GM18909 (cell line): ENCODE results near the gene OLFML2A.

Experiments used
- ATAC-seq: cut with Tn5 transposase; IDR thresholded peaks from one replicate; pipeline ENCODE4 v1.9.1; 2021; ENCODE audit warnings: mild to moderate bottlenecking; ENCODE audit not compliant: unreplicated experiment, poor library complexity

Gene OLFML2A

DNA sequence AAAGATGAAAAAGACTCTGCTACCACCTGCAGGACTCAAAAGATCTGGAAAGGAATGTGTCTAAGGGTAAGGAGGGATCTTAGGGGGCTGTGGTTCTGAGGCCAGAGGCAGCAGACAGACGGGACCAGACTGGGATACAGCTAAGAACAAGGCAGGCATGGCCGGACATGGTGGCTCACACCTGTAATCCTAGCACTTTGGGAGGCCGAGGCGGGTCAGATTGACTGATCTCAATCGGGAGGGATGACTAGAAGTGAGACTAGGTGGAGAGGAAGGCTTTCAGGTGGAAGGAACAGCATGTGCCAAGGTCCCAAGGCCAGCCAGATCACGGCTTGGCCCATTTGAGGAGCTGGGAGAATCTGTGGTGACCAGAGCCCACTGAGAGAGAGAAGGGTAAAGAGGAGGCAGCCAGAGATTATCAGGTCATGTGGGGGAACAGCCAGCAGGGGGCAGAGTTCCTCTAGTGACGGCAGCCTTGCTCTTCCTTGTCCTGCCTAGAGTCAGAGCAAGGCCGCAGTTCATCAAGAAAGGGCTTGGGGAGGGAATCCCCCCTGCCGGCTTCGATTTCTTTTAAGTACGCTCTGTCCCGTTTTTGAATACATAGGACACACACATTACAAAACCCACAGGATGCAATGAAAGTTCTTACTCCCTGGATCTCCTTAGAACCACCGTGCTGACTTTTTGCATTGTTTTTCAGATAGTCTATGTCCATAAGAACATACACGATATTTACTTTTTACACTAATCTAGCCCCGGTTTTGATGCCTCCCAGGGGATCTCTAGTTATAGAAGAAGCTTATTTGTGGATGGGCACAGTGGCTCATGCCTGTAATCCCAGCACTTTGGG, 2.6 kb upstream of the OLFML2A start:
- ATAC-seq: peak; percentile 27

DNA sequence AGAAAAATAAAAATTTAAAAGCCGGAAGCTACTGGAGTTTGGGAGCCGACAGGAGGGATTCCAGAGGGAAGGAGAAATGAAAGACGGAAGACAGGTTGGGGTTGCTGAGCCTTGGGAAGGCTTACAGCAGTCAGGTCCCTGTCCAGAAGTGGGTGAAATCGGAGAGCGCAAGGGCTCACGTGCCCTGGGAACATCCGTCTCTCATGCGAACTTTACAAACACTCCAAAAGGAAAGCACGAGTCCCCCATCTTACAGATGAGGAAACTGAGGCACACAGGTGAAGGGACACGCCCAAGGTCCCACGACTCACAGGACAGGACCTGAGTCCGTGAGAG, 347 bp upstream of the OLFML2A start:
- ATAC-seq: no peak

DNA sequence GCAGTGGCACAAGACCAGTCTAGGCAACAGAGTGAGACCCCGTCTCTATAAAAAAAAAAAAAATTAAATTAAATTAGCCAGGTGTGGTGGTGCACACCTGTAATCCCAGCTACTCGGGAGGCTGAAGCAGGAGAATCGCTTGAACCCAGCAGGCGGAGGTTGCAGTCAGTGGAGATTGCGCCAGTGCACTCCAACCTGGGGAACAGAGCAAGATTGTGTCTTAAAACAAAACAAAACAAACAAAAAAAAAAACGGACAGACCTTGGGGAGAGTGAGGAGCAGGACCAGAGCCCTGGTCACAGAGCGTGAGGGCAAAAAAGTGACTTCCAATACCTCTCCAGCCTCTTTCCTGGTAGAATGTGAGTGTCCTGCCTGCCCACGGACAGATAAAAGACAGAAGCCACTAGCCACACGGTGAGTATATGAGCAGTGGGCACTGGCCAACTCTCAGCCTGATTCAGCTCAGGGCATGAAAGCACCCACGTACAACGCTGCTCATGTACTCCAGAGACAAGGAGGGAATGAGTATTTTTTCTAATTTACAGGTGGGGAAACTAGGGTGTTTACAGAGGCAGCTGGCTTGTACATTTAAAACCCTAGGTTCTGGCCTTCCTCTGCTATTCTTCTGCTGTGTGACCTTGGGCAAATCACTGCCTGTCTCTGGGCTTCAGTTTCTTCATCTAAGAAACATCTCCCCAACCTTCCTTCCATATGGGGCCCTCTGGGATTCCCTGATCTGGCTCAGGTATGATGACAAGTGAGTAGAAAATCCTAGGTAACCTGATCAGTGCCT, 1.8 kb downstream of the OLFML2A start:
- no peak for ATAC-seq

DNA sequence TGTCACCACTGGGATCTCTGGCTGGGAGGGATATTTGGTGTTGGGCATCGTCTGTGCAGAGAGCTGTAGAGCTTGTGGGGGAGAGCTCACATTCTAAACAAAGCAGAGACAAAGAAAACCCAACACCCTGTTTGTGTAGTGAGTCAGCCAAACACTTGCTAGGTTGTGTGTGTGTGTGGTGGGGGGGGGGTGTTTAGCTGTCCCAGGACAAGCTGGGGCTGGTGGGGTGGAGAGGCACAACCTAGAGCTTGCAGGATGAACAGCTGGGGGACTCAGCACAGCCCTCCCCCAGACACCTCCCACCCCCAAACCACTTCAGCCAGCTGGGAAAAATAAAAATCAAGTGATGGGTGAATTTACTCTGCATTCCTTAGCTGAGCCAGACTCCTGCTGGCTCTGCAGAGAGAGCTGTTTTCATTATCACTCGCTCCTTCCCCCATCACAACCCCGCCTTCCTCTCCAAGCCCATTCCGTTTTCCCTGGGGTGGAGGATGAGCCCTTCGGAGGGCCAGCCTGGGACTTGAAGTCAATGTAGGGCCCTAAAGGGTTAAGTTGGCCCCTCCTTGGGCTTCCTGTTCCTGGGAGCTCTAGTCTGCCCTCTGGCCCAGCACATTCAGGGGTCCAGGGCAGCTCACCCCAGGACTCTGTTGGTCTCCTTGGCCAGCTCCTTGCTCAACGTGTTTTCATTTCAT, 2.6 kb downstream of the OLFML2A start:
- no peak for ATAC-seq

DNA sequence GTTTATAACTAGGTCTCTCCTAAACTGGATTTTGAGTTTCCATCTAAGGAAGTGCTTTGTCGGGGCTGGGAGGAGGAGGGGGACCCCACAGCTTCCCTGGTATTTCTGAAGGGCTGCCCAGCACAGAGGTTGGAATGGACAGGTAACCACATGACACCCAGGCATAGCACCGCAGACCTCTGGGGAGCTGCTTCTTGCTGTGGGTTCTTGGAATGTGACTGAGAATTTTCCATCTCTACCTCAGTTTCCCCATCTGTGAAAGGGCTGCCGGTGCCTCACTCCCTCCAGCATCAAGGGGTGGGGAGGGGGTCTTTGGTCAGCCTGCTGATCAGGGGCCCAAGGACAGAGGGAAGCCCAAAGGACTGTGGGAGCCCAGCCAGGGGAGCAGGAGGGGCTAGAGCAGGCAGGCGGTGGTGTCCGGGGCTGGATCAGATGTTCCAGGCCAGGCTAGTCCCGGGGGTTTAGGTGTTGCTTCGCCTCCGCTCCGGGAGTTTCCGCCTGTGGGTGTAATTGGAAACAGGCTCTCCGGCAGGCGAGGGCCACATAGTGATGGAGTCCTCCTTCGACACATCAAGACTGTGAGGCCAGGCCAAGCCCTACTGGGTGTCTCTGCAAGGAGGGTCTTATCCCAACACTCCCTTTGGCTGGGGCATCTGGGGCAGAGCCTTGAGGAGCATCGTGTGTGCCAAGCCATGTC, 3.3 kb downstream of the OLFML2A start:
- ATAC-seq: no peak

DNA sequence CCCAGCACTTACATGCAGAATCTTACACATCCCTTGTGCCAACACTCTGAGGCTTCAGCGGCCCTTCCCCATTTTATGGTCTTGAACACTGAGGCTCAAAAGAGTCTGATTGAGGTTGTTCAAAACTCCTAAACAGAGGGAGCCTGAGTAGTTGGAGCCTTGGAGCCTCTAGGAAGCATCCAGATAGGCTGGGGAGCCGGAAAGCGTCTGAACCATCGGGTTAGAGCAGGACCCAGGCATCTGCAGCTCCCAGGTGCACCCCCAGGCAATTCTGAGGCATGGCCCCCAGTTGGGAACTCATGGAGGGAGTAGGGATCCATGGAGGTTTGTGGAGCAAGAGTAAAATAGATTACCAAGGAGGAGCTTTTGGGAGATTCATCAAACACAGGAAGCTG, 3.8 kb downstream of the OLFML2A start:
- ATAC-seq: no peak

DNA sequence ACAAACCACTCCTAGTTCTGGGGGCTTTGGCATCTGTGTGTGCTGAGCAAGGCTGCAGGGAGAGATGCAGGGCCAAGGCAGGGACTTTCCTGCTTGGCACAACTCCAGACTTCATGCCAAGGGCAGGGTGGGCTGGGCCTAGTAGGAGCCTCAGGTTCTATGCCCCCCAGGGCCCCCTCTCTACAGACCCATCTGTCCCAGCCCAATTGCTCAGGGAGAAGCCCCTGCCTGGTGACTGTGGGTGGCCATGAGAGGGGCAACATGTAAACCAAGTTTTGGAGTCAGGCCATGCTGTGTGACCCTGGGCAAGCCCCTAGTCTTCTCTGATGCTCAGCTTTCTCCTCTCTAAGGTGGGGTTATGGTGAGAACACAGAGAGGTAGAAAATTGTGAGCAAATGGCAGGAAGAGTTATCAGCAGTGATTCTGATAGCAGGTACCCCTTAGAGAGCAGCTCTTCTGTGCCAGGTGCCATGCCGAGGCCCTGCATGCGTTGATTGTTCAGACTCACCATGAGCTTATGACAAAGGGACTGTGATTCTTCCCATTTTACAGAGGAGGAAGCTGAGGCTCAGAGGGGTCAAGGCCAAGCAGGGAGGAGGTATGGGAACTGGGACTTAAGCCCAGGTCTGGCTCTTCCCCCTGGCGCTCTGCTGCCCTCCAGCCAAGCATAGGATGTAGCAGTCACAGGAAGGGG, 5.2 kb downstream of the OLFML2A start:
- no peak for ATAC-seq

DNA sequence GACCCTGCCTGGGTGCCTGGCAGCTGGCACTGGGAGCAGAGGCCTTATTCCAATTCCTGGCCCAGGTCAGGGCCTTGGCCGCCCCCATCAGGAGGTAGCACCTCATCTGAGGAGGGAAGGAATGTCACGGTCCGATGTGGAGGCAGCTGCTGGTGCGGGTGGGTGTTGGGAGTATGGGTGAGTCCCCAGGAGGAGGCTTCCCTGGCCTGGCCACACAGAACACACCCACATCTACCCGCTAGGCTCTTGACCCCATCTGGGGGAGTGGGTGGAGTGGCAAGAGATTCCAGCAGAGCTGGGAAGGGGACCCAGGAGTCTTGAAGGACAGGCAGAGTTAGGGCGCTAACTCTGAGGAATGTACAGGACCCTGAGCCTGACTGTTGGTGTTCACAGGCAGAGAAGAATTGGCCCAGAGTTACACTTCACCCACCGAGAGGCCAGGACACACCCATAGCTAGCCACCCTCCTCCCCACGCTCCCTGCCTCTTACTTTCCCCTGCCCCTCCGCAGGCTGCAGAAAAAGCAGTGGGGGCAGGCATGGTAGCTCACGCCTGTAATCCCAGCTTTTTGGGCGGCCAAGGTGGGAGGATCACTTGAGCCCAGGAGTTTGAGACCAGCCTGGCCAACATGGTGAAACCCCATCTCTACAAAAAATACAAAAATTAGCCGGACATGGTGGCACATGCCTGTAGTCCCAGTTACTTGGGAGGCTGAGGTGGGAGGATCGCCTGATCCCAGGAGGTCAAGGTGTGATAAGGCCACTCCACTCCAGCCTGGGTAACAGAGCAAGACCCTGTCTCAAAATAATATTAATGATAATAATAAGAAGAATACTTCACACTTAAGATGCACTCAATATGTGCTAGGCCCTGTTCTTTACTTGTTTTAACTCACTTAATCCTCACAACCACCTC, 6.0 kb downstream of the OLFML2A start:
- no peak for ATAC-seq

DNA sequence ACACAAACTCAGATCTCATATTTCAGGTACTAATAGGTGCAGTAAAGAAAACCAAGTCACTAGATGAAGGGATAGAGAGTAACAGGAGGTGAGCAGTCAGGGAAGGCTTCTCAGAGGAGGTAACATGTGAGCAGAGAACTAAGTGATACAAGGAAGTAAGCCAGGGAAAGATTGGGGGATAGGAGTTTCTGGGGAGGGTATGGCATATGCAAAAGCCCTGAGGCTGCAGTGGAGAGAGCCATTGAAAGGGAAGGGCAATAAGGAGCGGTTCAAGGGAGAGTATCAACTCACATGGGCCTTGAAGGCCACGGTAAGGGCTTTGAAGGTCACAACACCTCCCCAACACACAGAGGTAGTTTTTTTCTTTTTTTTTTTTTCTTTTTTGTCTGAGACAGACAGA, 6.9 kb downstream of the OLFML2A start:
- ATAC-seq: no peak

DNA sequence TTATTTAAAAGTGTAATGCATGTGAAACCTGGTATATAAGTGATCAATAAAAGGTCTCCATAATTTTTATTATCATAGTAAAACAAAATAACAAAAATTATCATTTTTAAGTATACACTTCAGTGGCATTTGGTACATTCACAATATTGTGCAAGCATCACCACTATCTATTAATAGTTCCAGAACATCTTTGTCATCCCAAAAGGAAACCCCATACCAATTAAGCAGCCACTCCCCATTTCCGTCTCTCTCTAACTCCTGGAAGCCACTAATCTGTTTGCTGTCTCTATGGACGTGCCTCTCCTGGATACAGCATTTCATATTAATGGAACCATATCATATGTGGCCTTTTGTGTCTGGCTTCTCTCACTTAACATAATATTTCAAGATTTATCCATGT, 7.6 kb downstream of the OLFML2A start:
- ATAC-seq: no peak

DNA sequence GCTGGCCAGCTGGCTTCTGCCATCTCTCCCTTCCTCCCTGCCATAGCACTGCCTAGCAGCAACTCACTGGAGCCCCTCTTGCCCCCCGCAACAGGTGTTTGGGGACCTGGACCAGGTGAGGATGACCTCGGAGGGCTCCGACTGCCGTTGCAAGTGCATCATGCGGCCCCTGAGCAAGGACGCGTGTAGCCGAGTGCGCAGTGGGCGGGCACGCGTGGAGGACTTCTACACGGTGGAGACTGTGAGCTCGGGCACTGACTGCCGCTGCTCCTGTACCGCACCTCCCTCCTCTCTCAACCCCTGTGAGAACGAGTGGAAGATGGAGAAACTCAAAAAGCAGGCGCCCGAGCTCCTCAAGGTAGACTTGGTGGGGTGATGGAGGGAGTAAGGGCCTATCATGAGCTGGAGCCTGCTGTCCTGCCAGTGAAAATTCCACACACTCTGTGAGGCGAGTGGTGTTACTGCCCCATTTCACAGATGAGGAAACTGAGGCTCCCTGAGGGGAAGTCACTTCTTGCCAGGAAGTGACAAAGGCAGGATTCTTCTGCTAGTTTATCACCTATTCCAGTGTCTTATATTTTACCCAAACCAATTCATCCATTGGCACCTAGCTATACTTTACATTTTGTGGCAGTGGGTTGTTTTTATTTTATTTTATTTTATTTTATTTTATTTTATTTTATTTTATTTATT, 10.1 kb downstream of the OLFML2A start:
- ATAC-seq: no peak

DNA sequence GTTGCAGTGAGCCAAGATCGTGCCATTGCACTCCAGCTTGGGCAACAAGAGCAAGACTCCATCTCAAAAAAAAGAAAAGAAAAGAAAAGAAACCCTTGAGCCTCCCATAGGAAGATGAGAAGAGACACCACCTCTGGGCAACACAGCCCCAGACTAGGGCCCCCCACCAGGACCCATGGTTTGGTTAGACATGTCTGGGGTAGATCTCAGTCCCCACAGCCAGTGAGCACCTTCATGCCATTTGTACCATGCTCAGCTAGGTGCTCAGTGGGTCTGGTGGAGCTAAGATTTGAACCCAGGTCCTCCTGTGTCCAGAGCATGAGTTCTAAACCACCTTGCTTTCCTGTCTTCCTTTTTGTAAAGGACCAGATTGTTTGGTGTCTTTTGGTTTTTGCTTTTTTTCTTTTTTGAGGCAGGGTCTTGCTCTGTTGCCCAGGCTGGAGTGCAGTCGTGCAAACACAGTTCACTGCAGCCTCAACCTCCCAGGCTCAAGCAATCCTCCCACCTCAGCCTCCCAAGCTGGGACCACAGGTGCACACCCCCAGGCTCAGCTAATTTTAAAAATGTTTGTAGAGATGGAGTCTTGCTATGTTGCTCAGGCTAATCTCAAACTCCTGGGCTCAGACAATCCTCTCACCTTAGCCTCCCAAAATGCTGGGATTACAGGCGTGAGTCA, 11.7 kb downstream of the OLFML2A start:
- no peak for ATAC-seq

DNA sequence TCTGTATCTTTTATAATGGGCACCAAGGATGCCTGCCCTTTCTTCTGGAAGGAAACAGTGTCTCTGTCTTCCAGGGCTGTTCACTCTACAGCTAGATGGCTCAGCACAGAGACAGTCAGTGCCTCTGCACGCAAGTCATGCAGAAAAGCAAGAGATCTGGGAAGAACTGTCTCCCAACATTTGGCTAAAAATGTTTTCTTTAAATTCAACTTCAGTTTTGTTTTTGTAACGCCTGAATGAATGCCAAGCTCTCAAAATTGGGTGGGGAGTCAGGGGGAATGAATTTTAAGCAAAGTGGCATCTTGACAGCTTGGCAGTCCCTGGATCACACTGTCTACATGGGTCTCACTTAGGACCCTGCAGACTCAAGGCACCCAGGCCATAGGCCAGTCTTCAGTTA, 12.6 kb downstream of the OLFML2A start:
- ATAC-seq: no peak

DNA sequence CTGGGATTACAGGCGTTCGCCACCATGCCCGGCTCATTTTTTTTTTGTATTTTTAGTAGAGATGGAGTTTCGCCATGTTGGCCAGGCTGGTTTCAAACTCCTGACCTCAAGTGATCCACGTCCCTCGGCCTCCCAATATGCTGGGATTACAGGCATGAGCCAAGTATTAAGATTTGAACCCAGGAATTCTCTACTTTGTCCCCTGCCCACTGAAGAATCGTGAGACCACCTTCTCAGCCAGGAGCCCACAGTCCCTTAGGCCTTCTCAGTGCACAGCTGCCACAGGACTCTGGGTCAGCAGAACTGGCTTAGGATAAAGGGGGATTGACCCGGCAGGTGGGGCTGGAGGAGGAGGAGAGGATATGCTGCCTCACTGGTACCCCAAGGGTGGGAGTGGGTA, 13.4 kb downstream of the OLFML2A start:
- ATAC-seq: no peak

DNA sequence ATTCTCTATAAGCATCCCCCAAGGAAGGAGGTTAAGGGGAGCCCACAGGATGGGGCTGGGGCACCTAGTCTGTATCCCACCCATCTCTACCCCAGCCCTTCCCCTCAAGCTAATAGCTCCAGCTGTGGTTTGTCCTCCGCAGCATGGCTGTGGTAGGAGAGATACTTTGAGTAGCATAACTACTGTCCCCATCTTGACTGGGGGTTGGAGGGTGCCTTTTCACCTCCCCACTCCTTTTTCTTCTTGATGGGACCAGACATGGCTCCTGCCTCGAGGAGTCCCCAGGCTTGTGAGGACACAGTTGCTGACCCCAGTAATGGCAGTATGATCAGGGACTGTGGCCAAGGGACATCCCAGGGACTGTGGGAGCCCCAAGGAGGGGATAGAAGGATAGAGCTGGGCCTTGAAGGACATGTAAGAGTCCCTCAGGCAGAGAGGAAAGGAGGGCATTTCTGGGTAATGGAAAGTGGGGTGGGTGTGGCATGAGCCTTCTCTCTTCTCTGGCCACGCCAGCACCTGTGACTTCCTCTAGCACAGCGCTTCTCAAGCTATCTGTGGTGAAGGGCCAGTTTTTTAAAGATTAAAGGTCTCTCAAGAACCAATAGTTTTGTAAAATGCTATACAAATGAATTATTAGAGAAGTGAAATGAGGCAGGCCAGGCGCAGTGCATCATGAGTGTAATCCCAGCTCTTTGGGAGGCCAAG, 14.0 kb downstream of the OLFML2A start:
- no peak for ATAC-seq

DNA sequence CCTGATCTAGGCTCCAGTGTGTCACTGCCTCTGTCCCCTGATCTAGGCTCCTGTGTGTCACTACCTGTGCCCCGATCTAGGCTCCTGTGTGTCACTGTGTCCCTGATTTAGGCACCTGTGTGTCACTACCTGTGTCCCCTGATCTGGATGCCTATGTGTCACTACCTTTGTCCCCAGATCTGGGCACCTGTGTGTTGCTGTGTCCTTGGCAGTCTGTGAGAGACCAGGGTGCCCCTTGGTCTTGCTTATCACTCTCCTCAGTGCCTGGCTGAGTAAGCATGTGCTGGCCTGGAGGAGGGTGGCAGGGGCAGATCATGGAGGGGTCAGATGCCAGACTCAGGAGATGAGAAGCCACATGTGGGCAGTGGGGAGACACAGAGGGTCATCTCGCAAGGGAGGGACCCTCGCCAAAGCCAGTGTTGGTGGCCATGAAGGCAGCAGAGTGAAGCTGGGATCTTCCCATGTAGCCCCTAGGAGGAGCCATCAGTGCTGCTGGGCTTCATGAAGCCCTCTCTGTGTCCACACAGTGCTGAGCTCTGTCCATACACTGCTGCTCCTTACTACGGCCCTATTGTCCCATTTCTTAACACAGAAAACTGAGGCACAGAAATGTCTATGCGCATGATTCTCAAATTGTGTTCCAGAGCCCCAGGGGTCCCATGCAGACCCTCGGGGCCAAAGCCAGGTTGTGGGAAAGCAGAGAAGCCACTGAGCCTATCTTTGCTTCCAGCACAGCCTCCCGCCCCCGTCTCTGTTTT, 15.5 kb downstream of the OLFML2A start:
- ATAC-seq: no peak
